DMS114 treated with DMSO at 0.1 percent for 48 hours (cell line): ENCODE measurements around the gene MRPL27.

Experiments
- DNase-seq: peaks from one replicate; lab custom pipeline; 2025; ENCODE audit not compliant: unreplicated experiment; lab: John Stamatoyannopoulos, UW

MRPL27 gene

GRCh38 chr17:50361561-50362480 is 11.2 kb downstream of the MRPL27 start:
- DNase-seq: peak; percentile 39

- no peak for DNase-seq
These were observed 12.4 kb downstream of the MRPL27 start for GRCh38 chr17:50360486-50361115.

- no peak for DNase-seq
These were observed 13.0 kb downstream of the MRPL27 start for GRCh38 chr17:50359998-50360461.

- DNase-seq: no peak
These were observed 13.8 kb downstream of the MRPL27 start for GRCh38 chr17:50359005-50359699.

- no peak for DNase-seq
These were observed 14.8 kb downstream of the MRPL27 start for GRCh38 chr17:50358177-50358576.

- no peak for DNase-seq
These were observed 16.0 kb downstream of the MRPL27 start for GRCh38 chr17:50356892-50357510.

- no peak for DNase-seq
These were observed 16.6 kb downstream of the MRPL27 start for GRCh38 chr17:50356418-50356817.

- DNase-seq: no peak
These were observed 17.2 kb downstream of the MRPL27 start for GRCh38 chr17:50355701-50356341.

GRCh38 chr17:50355336-50355700 is 17.7 kb downstream of the MRPL27 start:
- no peak for DNase-seq

GRCh38 chr17:50354776-50355175 is 18.2 kb downstream of the MRPL27 start:
- no peak for DNase-seq

- no peak for DNase-seq
These were observed 18.8 kb downstream of the MRPL27 start for GRCh38 chr17:50354198-50354597.

- no peak for DNase-seq
These were observed 19.3 kb downstream of the MRPL27 start for GRCh38 chr17:50353600-50354195.

GRCh38 chr17:50352693-50353599 is 20.0 kb downstream of the MRPL27 start:
- DNase-seq: no peak

- no peak for DNase-seq
These were observed 20.8 kb downstream of the MRPL27 start for GRCh38 chr17:50352072-50352692.

- no peak for DNase-seq
These were observed 22.3 kb downstream of the MRPL27 start for GRCh38 chr17:50350733-50351132.

- DNase-seq: no peak
These were observed 23.8 kb downstream of the MRPL27 start for GRCh38 chr17:50349243-50349600.

- DNase-seq: no peak
These were observed 24.3 kb downstream of the MRPL27 start for GRCh38 chr17:50348522-50349242.

GRCh38 chr17:50347894-50348291 is 25.1 kb downstream of the MRPL27 start:
- DNase-seq: no peak
